Stimulated activated CD4-positive, alpha-beta T cell treated with anti-CD3 and anti-CD28 coated beads, Interleukin-15, amount 100 ng/mL, for 1 hour (primary cell): ENCODE measurements around the gene FGF21.
A peak's percentile ranks its signal among the peaks of the same experiment; 100 is the strongest.

Experiments
- DNase-seq, 2 donors: peaks; one replicate each; pipeline ENCODE4 v3.0.0-alpha.2; 2020; ENCODE audit warnings: low read depth in 1 of 2, low spot score in 1 of 2

FGF21 gene

DNA sequence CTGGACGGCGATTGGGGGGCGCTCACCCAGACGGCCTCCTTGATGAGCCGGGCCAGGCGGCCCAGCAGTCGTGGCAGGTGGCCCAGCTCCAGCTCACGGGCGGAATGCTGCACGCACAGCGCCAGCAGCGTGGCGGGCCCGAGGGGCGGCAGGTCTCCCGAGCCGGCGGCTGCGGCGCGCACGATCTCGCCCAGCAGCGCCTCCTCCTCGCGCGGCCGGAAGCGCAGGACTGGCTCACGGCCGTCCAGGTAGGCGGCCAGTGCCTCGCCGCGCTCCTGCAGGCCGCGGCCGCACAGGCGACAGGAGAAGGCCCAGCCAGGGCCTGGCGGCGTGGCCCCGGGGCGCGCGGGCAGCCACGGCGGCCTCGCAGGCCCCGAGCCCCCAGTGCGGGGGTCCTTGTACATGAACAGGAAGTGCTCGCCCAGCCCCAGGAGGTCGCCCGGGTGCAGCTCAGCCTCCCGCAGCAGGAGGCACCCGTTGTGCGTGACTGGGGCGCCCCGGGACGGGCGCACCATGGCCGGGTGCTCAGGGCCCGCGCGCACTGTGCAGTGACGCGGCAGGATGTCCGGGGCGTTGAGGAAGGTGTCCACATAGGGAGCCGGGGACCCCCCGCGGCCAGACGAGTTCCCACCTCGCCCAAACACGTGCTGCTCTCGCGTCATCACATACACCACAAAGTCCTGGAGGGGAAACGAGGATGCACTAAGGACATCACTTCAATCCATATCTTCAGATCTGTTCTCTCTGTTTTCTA is 26.2 kb upstream of the FGF21 start:
- DNase-seq, result no peak

DNA sequence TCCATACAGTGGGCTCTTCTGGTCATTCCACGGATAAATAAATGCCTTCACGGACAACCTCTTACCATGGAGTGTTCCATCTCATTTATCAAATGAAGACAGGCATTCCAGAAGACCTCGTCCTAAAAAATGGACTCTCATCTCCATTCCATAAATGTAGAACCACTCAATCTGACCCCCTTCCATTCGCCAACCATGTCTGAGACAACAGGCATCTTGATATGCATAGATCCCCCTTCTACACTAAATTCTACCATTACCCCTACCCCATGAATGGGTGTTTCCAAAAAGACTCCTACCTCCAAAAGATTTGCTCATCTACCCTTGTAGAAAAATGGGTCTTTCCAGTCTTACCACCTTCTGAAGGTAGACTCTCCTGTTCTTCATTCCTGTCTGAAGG is 23.9 kb upstream of the FGF21 start:
- DNase-seq, result no peak

DNA sequence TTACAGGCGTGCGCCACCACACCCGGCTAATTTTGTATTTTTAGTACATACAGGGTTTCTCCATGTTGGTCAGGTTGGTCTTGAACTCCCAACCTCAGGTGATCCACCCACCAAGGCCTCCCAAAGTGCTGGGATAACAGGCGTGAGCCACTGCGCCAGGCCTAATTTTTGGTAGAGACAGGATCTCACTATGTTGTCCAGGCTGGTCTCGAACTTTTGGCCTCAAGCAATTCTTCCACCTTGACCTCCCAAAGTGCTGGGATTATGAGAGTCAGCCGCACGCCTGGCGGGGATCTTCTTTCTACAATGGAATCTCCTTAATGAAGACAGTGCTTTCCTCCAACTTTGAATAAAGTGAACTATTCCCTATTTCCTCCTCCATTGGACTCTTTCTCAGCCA is 20.7 kb upstream of the FGF21 start:
- no peak for DNase-seq

DNA sequence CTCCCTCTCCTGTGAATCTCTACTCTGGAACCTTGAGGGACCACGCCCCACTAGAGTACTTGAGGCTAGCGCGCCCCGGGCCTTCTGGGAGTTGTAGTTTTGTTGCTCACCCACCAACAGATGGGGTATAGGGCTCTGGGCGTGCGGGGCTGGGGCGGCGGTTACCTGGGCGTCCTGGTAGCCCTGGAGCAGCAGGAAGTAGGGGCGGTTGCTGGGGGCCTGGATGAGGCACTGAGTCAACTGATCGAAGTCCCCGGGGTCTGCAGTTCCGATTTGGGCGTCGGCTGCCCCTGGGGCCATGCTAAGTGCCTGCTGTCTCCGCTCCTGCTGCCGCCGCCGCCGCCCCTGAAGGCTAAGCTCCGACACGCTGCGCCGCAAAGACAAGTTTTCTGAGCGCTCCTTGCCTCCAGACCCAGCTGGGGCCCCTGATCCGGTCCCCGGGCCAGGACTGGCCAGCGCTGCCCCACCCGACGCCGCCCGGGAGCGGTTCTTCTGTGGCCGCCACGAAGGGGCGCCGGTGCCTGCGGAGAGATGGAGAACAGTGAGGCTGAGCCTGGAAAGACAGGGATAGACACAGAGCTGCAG is 20.2 kb upstream of the FGF21 start:
- no peak for DNase-seq

DNA sequence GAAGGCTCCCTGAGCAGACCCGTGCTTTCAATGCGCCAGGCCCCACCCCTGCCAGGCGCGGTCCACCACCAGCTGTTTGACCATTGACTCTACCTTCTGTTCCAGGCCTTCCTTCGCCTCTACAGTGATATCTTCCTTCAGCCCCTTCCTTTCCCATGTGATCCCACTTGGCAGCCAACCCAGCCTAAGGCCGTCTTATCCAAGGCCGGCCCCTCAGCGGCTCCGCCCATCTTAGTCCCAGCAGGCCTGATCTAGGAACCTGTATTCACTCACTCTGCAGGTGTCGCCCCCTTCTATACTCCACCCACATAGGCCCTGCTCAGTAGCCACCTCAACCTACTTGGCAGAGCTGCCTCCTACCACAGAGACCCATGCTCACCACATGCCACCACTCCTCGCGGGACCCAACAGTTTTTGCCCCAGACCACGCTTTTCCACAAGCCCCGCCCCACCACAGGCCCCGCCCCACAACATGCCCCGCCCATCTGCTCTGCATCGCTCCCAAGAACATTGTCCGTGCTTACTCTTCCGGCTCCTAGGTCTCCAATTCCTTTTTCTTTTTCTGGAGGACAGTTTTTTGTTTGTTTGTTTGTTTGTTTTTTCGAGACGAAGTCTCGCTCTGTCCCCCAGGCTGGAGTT is 17.8 kb upstream of the FGF21 start:
- no peak for DNase-seq

DNA sequence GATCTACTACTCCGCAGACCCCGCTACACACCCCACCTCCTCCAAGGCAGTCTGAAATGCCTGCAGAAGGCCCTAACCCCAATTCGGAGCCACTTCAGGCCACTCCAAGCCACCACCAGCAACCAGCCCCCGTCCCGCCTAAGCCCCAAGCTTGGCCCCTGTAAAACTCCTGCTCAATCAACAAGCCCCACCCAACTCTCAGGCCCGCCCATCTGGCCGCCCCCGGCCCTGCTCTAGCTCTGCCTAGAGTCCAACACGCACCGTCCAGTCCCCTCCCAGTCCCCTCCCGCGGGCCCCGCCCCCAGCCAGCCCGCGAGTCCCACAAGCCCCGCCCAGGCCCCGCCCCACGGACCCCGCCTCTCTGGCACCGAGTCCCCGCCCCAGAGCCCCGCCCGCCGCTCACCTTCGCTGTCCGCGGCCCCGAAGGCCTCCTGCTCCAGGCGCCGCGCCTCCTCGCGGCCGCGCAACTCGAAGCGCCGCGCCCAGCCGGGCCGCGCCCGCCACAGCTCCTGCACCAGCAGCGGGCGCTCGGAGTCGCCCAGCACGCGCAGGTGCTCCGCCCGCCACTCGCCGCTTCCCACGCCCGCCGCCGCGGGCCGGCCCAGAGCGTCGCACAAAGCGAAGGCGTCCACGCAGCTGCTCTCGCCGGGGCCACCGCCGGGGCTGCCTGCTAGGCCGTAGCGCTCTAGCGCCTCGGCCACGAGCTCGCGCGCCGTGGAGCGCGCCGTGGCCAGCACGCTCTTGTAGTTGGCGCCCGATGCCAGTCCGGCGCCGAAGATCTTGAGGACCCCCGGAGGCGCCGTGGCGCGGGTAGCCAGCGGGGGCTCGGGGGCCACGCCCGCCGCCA is 16.5 kb upstream of the FGF21 start:
- DNase-seq, result peak; percentile 86 to 92

DNA sequence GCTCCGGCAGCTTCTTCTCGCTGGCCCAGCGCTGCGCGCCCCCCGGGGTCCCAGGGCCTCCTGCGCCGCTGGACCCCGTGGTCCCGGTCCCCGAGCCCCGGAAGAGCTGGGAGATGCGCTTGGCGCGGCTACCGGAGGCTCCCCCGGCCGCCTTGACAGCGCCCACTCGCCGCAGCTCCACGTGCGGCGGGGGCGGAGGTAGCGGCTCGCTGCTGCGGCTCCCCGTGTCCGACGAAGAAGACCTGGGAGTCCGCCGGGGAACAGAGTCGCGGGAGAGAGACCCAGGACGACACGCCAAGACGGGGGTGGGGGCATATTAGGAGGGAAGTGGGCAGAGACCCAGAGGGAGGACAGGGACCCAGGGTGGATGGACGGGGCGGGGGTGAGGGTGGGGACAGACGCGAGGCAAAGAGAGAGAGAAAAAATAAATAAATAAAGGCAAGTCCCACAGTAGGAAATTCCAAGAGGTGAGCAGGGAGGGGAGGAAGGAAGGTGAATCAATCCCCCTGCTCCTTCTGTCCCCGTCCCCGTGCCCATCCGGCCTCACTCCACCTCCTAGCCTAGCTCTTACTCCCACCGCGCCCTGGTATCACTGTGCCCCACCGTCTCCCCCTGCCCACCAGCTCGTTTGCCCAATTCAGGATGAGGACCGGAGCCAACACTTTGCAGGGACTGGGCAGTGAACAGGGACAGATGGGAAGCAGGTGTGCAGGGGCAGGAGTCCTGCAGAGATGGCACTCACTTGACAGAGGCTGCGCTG is 15.7 kb upstream of the FGF21 start:
- DNase-seq, result no peak

DNA sequence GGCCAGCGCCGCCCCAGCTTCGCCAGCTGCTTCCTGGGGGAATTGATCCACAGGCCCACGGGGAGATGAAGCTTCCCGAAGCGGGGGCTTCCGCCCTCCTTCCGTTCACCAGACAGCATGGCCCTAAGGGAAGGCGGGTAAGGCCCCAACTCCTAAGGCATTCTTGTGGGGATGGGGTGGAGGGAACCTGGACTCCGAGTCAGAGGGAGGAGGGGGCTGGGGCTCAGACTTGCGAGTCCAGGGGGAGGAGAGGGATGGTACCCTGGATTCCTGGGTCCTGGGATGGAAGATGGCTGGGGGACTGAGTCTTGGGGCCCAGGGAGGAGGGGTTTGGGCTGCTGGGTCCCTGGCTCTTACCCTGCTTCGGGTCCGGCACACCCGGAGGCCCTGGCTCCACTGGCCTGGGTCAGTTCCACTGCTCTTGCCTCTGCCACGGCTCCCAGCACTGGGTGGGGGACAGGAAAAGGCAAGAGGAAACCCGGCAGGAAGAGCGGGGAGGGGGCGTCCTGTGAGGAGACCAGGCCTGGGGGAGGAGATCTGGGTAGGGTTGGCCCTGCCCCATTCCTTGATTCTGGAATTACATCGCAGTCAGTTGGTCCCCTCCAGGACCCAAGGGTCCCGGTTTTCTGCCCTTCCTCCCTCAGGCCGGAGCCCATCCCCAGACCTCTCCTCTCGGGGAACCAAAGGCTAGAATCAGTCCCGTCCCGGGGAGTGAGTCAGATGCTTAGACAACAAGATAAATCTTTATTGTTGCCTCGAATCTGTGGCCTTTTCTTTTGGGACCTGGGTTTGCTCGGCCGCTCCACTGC is 15.0 kb upstream of the FGF21 start, which contains the start of gene RASIP1:
TSS of gene RASIP1 (minus strand) at position 447 of the 809 bp plus-strand sequence. CDS start at position 119, 328 bp downstream.
- DNase-seq, result no peak

DNA sequence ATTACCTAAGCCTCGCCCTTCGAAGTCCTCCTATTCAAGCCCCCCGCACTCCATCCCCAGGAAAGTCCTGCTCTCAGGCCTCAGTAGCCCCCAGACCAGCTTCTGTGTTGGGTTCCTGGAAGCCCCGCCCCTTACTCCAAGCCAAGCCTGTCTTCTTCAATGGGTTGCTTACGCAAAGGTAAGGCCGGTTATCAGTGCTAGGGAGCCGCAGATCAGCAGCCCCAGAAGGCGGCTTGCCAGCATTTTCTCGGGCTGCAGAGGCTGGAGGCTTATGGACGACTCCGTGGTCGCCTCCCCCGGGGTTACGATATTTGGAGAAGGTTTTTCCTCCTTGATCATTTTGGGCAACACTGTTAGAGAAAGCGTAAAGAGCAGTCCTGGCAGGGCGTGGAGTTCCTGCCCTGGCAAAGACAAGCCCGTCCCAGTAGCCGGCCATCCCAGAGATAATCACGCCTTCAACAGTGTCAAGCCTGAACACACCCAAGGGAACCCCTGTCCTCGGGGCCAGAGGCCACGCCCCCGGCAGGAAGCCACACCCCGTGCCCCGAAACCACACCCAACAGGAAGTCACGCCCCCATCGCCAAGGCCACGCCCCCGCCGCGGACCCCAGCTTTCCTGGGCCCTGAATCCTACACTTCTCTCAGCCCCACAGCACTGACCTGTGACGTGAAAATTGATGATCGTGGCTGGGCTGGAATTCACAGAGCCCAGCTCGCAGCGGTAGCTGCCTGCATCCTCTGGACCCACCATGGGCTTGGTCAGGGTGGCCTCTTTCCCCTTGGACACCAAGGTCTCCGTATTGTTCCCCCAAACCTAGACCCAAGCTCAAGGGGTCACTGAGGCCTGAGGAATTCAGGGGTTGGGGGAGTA is 14.0 kb upstream of the FGF21 start:
- no peak for DNase-seq

DNA sequence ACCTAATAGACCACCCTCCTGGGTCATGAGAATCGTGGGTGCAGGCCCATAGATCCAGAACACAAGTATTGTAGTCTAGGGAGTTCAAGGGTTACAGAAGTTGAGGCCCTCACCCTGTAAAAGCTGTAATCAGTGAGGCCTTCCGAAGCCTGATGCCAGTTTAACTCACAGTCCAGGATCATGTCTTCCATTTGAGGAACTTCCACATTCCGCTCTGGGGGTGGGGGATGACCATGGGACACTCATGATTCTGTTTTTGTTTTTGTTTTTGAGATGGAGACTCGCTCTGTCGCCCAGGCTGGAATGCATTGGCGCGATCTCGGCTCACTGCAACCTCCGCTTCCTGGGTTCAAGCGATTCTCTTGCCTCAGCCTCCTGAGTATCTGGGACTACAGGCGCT is 13.2 kb upstream of the FGF21 start:
- DNase-seq, result no peak

DNA sequence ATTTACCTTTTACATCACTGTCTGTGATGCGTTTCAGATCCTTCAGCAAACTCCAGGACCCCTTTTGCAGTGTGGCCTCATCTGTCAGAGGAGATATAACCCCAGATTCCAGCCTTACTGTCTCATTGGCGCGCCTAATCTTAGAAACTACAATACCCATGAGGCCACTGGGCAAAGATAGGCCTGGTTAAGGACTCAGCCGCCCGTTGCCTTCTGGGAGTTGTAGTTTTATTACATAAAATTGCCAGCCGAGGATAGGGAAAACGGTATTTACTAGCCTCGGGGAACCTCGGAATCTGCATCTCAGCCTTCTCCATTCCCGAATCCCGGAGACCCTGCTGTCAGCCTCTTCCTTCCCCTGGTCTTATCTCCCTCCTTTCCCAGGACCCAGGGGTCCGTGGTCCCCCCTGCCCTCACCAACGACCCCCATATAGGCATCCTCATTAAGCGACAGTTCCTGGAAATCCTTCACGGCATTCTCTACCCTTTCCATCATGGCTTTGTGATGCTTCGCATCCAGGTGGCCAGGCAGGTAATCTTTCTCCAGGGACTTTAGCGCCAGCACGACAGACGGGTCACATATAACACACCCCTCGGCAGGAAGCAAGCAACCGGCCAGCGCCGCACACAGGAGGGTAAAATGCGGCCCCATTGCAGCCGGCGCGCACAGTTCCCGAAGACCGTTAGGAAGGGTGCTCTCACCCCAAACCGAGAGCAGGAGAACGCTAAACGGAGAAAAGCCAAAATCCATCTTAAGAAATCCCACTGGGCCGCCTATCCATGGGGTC is 9.9 kb upstream of the FGF21 start:
- no peak for DNase-seq

DNA sequence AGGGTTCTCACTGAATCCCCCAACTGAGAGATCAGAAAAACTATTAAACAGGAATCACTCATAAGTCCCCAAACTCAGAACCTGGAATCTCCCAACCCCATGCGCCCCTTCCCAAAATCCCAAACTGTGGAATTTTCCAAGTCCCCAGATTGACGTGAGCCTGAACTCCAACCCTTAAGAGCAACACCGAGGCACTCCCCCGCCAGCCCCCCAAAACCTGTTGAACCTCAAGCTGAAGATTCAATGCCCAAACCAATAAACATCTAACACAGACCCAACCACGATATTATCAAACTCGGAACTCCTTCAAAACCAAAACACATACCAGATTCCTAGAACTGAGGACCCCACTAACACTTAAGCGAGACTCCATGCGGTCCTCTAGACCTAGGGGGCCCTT is 9.2 kb upstream of the FGF21 start:
- no peak for DNase-seq

DNA sequence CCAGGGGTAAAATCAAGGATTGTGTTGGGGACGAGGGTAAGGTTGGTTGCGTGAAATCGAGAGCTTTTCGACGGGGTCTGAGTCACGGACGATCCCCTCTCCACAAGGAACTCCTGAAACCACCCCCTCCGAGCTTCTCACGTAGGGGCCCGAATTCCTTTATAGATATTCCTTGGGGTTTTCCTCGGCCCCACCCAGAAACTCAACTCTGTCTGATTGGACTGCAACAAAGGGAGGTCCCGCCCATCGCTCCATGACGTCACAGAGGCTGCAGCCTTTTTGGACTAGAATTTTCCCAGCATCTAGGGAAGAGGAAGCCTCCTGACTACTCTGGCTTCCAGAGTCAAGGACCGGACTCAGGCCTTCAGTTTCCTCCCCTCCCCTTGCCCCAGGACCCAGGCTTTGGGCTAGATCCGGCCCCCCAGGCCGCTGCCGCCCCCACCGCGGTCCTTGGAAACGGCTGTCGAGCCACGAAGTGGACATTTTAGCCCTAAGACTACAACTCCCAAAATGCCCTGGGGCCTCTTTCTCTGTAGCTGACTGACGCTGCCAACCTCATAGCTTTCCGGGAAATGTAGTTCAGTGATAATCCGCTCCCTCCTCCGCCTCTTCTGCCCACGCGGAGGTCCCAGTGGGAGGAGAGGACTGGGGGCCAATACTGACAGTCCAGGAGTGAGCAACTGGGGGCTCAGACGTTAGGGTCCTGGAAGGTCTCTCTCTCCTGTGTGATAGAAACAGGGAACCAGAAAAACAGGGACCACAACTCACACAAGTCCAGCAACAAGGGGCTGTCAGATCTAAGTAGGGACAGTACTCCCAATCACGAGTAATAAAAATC is 8.4 kb upstream of the FGF21 start, which contains the start of gene IZUMO1:
TSS of gene IZUMO1 (minus strand) at position 172 of the 838 bp plus-strand sequence. CDS start 1,050 bp downstream, outside the sequence.
- DNase-seq, result no peak

DNA sequence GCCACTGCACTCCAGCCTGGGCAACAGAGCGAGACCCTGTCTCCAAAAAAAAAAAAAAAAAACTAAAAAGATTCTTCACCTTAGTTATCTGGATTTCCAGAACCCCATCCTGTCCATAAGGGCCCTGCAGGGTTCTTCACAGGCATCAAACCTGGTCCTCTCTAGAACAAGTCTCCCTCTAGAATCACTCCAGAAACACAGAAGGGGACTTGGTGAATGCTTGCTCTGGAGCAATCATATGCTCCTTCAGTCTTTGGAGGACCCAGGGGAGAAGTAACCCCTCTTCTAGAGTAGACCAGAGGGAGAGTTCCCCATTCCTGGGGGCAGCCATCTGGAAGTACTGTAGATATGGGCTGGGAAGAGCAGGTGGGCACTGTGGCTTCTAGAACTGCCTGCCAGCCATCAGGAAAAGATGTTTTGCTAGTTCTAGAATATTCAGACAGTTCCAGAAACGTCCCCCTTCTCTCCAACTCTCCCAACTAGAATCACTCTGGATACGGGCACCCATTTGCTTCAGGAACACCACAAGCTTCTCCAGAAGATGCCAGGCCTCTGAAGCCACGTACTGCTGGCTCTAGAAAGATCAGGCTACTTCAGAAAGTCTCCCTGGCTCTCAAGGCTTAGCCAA is 5.6 kb upstream of the FGF21 start:
- no peak for DNase-seq

DNA sequence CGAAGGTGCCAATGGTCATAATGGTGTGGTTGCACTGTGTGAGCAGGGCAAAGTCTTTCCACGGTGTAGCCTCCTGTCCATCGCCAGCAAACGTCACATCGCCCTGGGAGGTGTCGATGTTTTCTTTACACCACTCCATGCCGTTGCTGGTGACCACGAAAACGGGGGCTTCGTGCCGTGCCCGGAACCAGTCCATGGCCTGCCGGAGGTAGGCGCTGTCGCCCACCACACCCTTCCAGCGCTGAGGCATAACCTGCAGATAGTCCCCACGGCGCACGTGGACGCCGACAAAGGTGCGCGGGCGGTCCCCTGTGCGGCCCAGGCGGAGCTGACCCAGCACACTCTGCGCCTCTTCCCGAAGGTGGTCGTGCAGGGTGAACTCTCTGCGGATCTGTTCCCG is 5.0 kb upstream of the FGF21 start:
- no peak for DNase-seq

DNA sequence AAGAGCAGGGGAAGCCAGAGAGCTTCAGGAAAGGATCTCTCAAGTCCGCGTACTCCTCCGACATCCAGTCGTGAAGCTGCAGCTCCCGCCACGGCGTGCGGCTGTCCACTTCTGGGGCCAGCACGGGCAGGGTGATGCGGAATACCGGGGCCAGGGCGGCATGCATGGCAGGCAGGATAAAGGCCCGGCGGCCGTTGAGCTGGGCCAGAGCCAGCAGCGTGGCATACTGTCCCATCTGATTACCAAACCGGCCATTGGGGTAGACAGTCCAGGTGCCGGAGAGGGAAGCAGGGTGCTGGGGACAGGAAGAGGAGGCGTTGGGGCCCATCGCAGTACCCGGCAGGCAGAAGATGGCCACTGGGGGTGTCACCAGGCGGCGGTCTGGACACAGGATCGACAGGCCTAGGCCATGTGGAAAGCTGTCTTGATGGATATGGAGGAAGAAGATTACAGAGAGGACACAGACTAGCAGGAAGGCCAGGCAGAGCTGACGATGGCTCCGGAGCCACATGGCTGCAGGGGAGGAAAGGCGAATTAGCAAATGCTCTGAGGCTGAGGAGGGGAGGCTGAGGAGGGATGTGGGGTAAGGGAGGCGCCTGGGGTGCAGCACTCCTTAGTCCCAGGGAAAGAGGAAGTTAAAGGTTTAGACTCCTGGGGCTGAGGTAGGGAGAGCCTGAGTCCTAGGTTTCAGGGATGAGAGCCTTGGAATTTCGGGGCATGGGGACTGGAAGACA is 4.4 kb upstream of the FGF21 start:
- DNase-seq, result no peak
